H1 (cell line): ENCODE results near the gene DMXL2.

ENCODE experiments used
- BACH1 ChIP-seq: IDR thresholded peaks from 2 replicates; pipeline ENCODE4 v1.6.1; 2012; ENCODE audit warnings: low read length, improper control_type of control experiment
- CHD2 ChIP-seq: IDR thresholded peaks from 2 replicates; pipeline ENCODE4 v1.6.1; 2012; ENCODE audit warnings: low read length, improper control_type of control experiment
- EP300 ChIP-seq, 2 experiments: IDR thresholded peaks; 1 replicate in 1 of 2; 2 replicates in 1 of 2; pipeline ENCODE4 v1.6.1; 2011 to 2012; ENCODE audit warnings: low read depth in 2 of 2, low read length in 2 of 2, mild to moderate bottlenecking in 2 of 2, borderline replicate concordance in 1 of 2, inconsistent platforms in 1 of 2, moderate library complexity in 1 of 2
- GABPA ChIP-seq: IDR thresholded peaks from 2 replicates; pipeline ENCODE4 v1.6.1; 2011; ENCODE audit warnings: mild to moderate bottlenecking, low read length, moderate library complexity, borderline replicate concordance; ENCODE audit not compliant: insufficient read depth
- HDAC2 ChIP-seq, 2 experiments: fragments of 300-600 bp in 1 of 2; sonication (generic) in 1 of 2; IDR thresholded peaks; 2 replicates each; pipeline ENCODE4 v1.6.1; 2011 to 2012; ENCODE audit warnings: low read depth in 2 of 2, low read length in 2 of 2, mild to moderate bottlenecking in 2 of 2, moderate library complexity in 2 of 2, borderline replicate concordance in 1 of 2, inconsistent platforms in 1 of 2
- HDAC6 ChIP-seq: IDR thresholded peaks from one replicate; pipeline ENCODE4 v1.7.1; 2012; ENCODE audit warnings: low read depth, mild to moderate bottlenecking, inconsistent platforms, low read length, moderate library complexity
- JUN ChIP-seq: IDR thresholded peaks from 2 replicates; pipeline ENCODE4 v1.6.1; 2011; ENCODE audit warnings: low read depth, mild to moderate bottlenecking, improper control_type of control experiment, low read length
- POLR2A ChIP-seq, 2 experiments: IDR thresholded peaks; 1 replicate in 1 of 2; 2 replicates in 1 of 2; pipeline ENCODE4 v1.6.1; 2011; ENCODE audit warnings: low read depth in 2 of 2, low read length in 2 of 2, mild to moderate bottlenecking in 2 of 2; ENCODE audit errors: control extremely low read depth in 1 of 2
- RAD21 ChIP-seq, 2 experiments: IDR thresholded peaks in 1 of 2; conservative IDR thresholded peaks in 1 of 2; 2 replicates each; pipeline ENCODE4 v1.6.1; 2011; ENCODE audit warnings: low read depth in 2 of 2, low read length in 2 of 2, improper control_type of control experiment in 1 of 2, inconsistent platforms in 1 of 2, mild to moderate bottlenecking in 1 of 2, moderate library complexity in 1 of 2
- RFX5 ChIP-seq: IDR thresholded peaks from 2 replicates; pipeline ENCODE4 v1.6.1; 2011; ENCODE audit warnings: low read depth, low read length, improper control_type of control experiment, borderline replicate concordance
- YY1 ChIP-seq: IDR thresholded peaks from 2 replicates; pipeline ENCODE4 v1.6.1; 2011; ENCODE audit warnings: low read depth, mild to moderate bottlenecking, low read length
- ZNF274 ChIP-seq: IDR thresholded peaks from 2 replicates; pipeline ENCODE4 v1.7.0; 2012; ENCODE audit warnings: low read length, borderline replicate concordance; ENCODE audit errors: extremely low read depth
- TF ChIP-seq, protein P1 (sequence below), 3 experiments: IDR thresholded peaks; 1 replicate in 2 of 3; 2 replicates in 1 of 3; pipeline versions ENCODE4 v1.5.1 to v1.6.1; 2011; ENCODE audit warnings: low read length in 3 of 3, mild to moderate bottlenecking in 3 of 3, inconsistent platforms in 2 of 3, low read depth in 1 of 3, moderate library complexity in 1 of 3; ENCODE audit not compliant: insufficient read depth in 1 of 3; ENCODE audit errors: control extremely low read depth in 1 of 3
- TF ChIP-seq, protein P2 (sequence below): IDR thresholded peaks from 2 replicates; pipeline ENCODE4 v1.6.1; 2012; ENCODE audit warnings: inconsistent platforms

- no peak for TF ChIP-seq RFX5
- no peak for TF ChIP-seq RAD21 (IDR thresholded peaks at IDR 0.05 in 1 of 2, conservative IDR thresholded peaks at IDR 0.05 in 1 of 2; ENCODE audit: low read depth in 2 of 2, low read length in 2 of 2)
- TF ChIP-seq, protein P1, sequence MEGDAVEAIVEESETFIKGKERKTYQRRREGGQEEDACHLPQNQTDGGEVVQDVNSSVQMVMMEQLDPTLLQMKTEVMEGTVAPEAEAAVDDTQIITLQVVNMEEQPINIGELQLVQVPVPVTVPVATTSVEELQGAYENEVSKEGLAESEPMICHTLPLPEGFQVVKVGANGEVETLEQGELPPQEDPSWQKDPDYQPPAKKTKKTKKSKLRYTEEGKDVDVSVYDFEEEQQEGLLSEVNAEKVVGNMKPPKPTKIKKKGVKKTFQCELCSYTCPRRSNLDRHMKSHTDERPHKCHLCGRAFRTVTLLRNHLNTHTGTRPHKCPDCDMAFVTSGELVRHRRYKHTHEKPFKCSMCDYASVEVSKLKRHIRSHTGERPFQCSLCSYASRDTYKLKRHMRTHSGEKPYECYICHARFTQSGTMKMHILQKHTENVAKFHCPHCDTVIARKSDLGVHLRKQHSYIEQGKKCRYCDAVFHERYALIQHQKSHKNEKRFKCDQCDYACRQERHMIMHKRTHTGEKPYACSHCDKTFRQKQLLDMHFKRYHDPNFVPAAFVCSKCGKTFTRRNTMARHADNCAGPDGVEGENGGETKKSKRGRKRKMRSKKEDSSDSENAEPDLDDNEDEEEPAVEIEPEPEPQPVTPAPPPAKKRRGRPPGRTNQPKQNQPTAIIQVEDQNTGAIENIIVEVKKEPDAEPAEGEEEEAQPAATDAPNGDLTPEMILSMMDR (IDR thresholded peaks at IDR 0.05; ENCODE audit: control extremely low read depth in 1 of 3, insufficient read depth in 1 of 3, low read depth in 1 of 3, low read length in 3 of 3): no peak
- TF ChIP-seq, protein P2, sequence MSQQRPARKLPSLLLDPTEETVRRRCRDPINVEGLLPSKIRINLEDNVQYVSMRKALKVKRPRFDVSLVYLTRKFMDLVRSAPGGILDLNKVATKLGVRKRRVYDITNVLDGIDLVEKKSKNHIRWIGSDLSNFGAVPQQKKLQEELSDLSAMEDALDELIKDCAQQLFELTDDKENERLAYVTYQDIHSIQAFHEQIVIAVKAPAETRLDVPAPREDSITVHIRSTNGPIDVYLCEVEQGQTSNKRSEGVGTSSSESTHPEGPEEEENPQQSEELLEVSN: no peak
- TF ChIP-seq HDAC6: no peak
- TF ChIP-seq EP300 (IDR thresholded peaks at IDR 0.05; ENCODE audit: borderline replicate concordance in 1 of 2, low read depth in 2 of 2, low read length in 2 of 2): no peak
- no peak for TF ChIP-seq HDAC2 (IDR thresholded peaks at IDR 0.05; ENCODE audit: borderline replicate concordance in 1 of 2, low read depth in 2 of 2, low read length in 2 of 2)
- no peak for TF ChIP-seq YY1
- TF ChIP-seq CHD2: no peak
- no peak for TF ChIP-seq POLR2A (IDR thresholded peaks at IDR 0.05; ENCODE audit: control extremely low read depth in 1 of 2, low read depth in 2 of 2, low read length in 2 of 2)
- TF ChIP-seq BACH1: no peak
- TF ChIP-seq ZNF274: no peak
- no peak for TF ChIP-seq GABPA
- TF ChIP-seq JUN: no peak
Observed at GRCh38 chr15:51667478-51667877, 44.9 kb upstream of the DMXL2 start.
